A549 (cell line): ENCODE data around the gene PGBD1.

Source experiments
- CTCF ChIP-seq: fragments of >200 bp; sonication (Bioruptor Twin); formaldehyde crosslinking; IDR thresholded peaks from 3 replicates; pipeline ENCODE4 v1.5.1; 2016
- EP300 ChIP-seq, 2 experiments: fragments of >200 bp; sonication (Bioruptor Twin); formaldehyde crosslinking; IDR thresholded peaks; 2 replicates in 1 of 2; 3 replicates in 1 of 2; pipeline ENCODE4 v1.6.1; 2016 to 2017
- JUNB ChIP-seq: fragments of >200 bp; sonication (Bioruptor Twin); formaldehyde crosslinking; IDR thresholded peaks from 2 replicates; pipeline ENCODE4 v1.6.1; 2016
- RCOR1 ChIP-seq: fragments of 150-350 bp; IDR thresholded peaks from 2 replicates; pipeline ENCODE4 v1.6.1; 2014; ENCODE audit warnings: antibody characterized with exemption, low read length, low read depth
- RFX5 ChIP-seq: fragments of 450-650 bp; IDR thresholded peaks from 2 replicates; pipeline ENCODE4 v1.7.1; 2014; ENCODE audit warnings: antibody characterized with exemption, mild to moderate bottlenecking, moderate library complexity
- ZFP36 ChIP-seq: fragments of 450-650 bp; IDR thresholded peaks from 2 replicates; pipeline ENCODE4 v1.6.1; 2014; ENCODE audit warnings: borderline replicate concordance; ENCODE audit not compliant: partially characterized antibody

DNA sequence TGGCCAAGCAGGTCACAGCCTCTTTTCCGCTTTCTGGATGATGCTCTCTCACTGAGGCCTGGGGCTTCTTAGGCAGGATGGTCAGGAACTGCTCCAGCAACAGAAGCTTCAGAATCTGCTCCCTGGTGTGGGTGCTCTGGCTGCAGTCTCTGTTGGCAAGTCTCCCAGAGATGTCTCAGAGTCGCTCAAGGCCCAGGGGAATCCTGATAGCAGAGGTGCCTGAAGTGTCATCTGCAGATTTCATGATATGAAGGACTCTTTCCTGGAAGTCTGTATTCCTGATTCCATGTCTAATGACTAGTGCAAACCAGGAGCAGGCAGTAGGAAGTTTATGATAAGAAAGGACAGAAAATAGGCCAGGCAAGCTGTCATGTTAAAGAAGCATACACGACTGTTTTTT lies 34.3 kb downstream of the PGBD1 start:
- no peak for TF ChIP-seq RCOR1
- TF ChIP-seq EP300 (IDR thresholded peaks at IDR 0.05), result no peak
- TF ChIP-seq CTCF, result no peak
- TF ChIP-seq ZFP36, result no peak
- no peak for TF ChIP-seq RFX5
- no peak for TF ChIP-seq JUNB
